SU-DHL-6 (cell line): ENCODE results near the gene BMPR1A.
"Not testable (repeated sequence)": the region's sequence is repeated elsewhere in the genome, so short reads cannot be mapped to it uniquely, and the experiment has no call there.

Experiments
- EZH2phosphoT487 ChIP-seq: fragments of 200-600 bp; sonication (generic), shearing (Covaris generic); conservative IDR thresholded peaks from 2 replicates; pipeline ENCODE4 v1.6.1; 2018; ENCODE audit warnings: mild to moderate bottlenecking, antibody characterized with exemption, low read length, moderate library complexity, mixed read lengths
- TF ChIP-seq, protein P1 (sequence below): fragments of 200-600 bp; sonication (generic); IDR thresholded peaks from one replicate; pipeline ENCODE4 v1.5.1; 2017; ENCODE audit warnings: antibody characterized with exemption, mild to moderate bottlenecking, low read length, moderate library complexity; ENCODE audit not compliant: insufficient read depth, poor library complexity, severe bottlenecking

DNA sequence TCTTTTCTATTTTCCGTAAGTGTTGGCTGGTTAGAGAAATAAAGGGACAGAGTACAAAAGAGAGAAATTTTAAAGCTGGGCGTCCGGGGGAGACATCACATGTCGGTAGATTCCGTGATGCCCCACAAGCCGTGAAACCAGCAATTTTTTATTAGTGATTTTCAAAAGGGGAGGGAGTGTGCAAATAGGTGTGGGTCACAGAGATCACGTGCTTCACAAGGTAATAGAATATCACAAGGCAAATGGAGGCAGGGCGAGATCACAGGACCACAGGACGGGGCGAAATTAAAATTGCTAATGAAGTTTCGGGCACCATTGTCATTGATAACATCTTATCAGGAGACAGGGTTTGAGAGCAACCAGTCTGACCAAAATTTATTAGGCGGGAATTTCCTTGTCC, 97.2 kb downstream of the BMPR1A start:
- TF ChIP-seq, protein P1, sequence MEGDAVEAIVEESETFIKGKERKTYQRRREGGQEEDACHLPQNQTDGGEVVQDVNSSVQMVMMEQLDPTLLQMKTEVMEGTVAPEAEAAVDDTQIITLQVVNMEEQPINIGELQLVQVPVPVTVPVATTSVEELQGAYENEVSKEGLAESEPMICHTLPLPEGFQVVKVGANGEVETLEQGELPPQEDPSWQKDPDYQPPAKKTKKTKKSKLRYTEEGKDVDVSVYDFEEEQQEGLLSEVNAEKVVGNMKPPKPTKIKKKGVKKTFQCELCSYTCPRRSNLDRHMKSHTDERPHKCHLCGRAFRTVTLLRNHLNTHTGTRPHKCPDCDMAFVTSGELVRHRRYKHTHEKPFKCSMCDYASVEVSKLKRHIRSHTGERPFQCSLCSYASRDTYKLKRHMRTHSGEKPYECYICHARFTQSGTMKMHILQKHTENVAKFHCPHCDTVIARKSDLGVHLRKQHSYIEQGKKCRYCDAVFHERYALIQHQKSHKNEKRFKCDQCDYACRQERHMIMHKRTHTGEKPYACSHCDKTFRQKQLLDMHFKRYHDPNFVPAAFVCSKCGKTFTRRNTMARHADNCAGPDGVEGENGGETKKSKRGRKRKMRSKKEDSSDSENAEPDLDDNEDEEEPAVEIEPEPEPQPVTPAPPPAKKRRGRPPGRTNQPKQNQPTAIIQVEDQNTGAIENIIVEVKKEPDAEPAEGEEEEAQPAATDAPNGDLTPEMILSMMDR, result not testable (repeated sequence)
- not testable (repeated sequence) for TF ChIP-seq EZH2phosphoT487
